Measurements from ENCODE around the gene MYO3B.
"Not testable (repeated sequence)": the region's sequence is repeated elsewhere in the genome, so short reads cannot be mapped to it uniquely, and the experiment has no call there.

Gene MYO3B

DNA sequence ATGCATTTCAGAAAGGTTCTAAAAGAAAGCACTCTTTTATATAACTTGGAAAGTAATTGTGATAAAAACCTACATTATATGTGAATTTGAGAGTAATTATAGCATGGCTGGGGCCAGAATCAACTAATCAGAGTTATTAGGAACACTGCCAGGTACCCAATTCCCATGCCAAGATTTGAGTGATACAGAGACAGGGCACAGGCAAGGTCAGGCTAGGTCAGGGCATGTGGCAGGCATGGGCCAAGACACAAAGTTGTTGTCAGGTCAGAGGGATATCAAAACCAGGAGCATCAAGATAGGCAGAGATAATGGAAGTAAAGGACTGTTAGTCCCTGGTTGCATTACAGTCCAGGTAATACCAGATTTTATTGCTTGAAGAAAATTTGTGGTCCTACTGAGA, 87.4 kb downstream of the MYO3B start:
- DNase-seq: no peak

DNA sequence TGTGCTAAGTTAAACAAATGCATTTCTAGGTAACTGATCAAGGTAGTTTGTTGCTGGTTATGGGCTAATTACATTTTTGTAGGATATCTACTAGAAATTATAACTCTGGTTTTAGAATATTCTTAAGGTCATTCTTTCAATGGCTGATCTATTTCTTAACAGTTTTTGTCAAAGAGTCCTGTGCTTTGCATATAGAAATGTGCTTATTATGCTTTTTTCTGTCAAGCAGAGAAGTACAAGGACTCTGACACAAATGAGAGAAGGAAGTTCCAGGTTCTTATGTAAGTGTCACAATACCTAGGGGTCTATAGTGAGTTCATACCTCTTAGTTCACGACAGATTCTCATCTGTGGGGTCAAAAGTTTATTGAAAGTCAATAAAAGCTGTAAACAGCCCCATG, 88.4 kb downstream of the MYO3B start:
- DNase-seq: no peak

DNA sequence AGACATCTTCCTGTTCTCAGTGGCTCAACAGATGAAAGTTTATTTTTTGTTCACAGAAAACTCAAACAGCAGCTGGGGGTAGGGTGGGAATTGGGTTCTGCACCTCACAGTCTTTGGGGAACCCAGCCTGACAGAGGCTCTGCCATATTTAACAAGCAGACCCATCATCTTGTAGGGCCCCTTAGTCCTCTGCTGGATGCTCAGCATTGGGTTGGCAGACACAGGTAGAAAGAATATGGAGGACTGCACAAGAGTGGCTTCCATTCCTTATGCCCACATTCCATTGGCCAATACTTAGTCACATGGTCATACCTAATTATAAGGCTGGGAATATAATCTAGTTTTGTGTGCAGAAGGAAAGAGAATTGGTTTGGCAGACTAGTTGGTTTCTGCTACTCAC, 89.1 kb downstream of the MYO3B start:
- DNase-seq: no peak

DNA sequence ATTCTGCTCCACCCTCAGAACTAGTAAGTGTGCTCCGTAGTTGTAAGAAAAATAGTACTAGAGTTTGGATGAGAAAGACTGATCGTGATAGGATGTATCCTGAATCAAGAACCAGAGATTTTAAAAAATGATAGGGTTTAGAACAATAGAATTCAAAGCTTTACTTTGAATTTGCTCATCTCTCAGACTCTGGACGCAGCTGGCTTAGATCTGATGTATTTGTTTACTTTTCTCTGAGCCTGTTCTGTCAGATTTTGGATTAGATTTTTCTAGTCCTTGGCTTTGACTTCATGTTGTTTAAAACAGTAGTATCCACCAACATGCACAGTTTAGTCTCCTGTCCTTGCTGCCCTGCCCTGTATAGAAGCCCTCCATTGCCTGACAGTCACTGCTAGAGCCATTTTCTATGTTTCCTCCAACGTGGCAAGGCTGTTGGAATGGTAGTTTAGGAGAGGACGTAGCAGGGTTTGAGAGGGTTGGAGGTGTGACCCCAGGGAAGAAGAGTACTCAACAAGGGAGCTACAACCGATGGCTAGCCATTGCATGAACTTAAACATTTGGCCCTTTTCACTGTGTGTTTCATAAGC, 92.4 kb downstream of the MYO3B start:
- DNase-seq: no peak

DNA sequence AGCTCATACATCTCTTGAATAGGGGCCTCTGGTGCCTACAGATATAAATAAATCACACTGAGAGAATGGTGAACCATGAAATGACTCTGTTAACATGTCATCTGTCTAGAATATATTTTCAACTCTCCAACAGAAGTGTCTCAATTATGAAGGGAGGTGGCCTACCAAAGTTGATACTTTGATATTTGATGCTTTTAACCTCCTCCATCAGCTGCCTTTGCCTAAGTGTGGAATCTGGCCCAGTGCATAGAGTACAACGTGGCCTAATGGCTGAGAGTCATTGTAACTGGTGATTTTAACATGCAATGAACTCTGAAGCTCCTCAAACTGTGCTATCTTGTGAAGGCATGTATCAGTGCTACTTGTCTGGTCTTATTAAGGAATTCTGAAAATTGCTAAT, 93.4 kb downstream of the MYO3B start:
- DNase-seq: no peak

DNA sequence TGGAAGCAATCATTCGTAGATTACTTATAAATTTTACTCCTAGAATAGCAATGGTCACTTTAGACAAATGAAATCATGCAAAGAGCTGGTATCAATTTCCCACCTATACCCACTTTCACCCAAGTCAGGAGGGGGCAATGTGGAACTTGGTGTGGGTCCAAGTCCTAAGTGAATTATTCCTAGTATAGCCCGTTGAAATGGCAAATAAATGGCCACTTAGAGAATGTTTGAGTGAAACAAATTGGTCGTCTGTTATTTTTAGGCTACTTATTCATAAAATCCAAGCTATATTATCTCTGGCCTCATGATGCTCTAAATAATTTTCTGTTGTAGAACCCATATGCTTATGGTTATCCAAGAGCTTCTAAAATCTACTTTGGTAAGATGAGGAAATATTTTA, 98.1 kb downstream of the MYO3B start:
- no peak for DNase-seq

DNA sequence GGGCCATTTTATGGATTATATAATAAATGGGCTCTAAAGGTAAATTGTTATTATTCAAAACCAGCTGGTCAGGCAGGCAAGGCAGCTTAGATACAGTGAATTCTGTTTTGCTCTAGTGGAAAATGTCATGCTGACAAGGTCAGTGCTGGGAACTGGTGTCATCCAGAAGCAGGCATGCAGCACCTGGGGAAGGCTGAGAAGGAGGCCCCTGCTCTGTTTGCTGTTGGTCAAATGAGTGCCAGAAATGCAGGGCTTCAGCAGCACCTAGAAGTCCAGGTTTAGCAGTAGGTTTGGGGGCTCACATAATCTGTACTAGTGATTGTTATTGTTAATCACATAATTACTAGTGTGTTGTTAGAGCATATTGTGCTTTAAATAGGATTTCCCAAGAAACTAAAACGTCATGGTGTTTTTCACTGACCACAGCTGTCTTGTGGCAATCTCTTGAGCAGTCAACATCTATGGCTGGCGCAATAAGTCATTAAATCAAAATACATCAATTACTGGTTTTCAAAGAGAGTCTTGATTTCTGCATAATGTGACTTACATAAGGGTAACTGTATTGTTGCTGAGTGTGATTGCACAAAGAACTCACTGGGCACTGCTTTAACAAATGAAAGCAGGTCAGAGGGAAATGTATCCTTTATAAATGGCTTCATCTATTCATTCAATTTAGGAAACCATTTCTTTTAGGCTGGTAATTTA, 99.1 kb downstream of the MYO3B start:
- DNase-seq: no peak

DNA sequence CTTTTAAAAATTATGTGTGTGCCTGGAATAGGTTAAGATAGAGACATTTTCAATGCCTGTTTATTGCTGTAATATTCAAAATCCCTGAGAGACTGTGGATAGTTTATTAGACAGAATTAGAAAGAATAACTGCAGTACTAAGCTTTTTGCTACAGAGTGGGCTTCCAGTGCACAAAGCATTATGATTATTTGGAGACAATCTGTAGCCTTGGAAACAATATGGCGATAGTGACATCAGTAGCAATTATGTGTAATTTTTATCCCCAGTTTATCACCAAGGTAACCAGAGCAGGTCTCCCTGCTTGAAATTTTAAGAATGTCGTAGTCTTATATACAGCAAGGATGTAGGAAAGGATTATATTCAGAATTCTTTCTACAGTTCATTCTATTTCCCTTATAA, 100.0 kb downstream of the MYO3B start:
- no peak for DNase-seq

DNA sequence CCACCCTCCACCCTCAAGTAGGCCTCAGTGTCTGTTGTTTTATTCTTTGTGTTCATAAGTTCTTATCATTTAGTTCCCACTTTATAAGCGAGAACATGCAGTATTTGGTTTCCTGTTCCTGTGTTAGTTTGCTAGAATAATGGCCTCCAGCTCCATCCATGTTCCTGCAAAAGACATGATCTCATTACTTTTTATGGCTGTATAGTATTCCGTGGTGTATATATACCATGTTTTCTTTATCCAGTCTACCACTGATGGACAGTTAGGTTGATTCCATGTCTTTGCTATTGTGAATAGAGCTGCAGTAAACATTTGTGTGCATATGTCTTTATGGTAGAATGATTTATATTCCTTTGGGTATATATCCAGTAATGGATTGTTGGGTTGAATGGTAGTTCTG, 101.7 kb downstream of the MYO3B start:
- DNase-seq: not testable (repeated sequence)

DNA sequence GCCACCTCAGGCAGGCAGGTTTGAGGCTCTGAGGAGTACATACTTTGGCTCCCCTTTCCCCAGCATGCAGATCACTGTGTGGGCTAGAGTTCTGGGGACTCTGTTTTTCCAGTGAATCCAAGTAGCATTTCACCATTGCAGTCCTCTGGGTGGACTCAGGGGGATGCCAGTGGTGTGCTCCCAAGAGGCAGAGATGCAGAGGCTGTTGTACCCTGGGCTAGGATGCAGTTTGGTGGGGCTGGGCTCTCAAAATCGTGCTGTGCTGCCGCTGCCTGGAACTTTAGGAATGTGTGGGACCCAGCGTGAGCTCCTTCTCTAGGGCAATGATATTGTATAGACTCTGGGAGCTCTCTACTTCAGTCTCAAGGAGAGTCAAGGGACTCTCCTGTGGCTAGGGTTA, 104.9 kb downstream of the MYO3B start:
- DNase-seq: no peak

DNA sequence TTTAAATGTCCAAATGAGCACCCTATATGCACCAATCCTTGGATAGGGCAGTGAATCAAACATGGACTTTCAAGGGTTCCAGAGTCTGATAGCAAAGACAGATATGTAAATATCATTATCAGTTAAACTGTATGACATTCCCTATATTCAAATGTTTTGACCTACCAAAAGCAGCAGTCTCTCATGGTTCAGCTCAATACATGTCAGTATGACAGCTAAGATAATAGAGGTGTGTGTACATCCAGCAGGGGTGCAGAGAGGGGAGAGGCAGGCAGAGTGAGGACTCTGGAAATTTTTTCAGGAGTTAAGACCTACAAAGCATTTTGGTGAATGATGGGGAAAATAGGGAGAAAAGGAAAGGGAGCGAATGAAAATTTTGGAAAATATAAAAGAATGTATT, 106.3 kb downstream of the MYO3B start:
- DNase-seq: no peak

DNA sequence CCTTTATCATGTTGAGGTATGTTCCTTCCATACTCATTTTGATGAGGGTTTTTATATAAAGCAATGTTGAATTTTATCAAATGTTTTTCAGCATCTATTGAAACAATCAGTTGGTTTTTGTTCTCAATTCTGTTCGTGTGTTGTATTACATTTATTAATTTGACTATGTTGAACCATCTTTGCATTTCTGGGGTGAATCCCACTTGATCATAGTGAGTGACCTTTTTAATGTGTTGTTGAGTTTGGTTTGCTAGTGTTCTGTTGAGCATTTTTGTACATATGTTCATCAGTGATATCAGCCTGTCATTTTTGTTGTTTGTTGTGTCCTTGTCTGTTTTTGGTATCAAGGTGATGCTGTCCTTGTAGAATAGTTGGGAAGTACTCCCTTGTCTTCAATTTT, 110.9 kb downstream of the MYO3B start:
- DNase-seq: no peak

DNA sequence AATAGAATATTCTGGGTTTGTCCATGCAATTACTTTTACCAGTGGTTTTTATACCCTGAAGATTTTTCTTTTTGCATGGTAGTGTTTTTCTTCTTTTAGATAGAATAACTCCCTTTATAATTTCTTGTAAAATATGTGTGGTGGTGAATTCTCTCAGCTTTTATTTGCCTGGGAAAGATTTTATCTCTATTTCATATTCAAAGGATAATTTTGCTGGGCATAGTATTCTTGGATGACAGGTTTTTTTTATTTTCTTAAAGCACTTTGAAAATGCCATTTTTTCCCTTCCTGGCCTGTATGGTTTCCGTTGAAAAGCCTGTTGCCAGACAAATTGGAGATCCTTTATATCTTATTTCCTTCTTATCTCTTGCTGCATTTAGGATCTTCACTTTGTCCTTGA, 113.5 kb downstream of the MYO3B start:
- no peak for DNase-seq

DNA sequence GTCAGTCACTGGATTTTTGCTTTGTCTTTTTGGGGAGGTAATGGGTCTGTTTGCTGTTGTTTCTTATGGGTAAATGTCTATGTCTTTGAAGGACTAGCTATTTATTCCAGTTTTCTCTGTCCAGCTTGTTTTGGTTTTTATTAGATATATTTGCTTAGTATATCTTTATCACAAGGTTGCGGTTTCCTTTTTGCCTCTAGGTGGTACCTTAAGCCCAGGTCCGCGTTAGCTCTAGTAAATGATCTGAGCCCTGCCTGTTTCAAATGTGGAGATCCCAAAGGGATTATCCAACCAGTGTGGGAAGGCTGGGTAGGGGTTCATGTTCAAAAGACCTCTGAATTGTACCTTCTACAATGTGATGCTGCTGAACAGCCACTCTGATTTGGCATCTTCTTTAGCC, 114.5 kb downstream of the MYO3B start:
- no peak for DNase-seq

DNA sequence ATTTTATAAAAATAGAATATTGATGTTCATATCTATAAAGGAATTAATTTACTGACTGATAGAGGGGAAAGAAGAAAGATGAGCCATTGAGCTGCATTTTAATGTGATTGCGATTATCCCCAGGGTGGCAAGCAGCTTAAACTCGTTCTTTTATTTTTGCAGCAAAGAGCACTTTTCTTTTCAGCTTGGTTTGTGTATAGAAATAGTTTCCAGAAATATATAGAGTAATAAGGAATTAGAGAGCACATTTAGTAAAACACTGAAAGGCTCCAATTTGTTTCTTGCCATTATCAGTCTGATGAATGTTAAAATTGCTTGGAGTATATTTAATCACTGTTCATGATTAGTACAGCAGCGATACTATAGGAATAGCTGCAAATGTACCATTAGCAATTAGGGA, 119.5 kb downstream of the MYO3B start:
- DNase-seq: no peak

DNA sequence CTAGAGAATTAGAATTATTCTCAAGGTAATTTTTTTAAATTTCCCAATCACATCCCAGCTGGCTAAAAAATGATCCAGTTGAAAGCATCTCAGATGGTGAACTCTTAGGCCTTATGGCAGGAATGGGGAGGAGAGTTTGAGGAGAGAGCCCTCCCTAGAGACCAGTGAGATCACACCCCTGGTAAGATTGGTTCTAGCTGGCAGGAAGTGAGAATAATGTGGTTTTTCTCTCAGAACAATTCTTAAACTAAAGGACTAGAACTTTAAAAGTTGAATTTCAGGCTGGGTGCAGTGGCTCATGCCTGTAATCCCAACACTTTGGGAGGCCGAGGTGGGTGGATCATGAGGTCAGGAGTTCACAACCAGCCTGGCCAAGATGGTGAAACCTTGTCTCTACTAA, 120.2 kb downstream of the MYO3B start:
- no peak for DNase-seq

DNA sequence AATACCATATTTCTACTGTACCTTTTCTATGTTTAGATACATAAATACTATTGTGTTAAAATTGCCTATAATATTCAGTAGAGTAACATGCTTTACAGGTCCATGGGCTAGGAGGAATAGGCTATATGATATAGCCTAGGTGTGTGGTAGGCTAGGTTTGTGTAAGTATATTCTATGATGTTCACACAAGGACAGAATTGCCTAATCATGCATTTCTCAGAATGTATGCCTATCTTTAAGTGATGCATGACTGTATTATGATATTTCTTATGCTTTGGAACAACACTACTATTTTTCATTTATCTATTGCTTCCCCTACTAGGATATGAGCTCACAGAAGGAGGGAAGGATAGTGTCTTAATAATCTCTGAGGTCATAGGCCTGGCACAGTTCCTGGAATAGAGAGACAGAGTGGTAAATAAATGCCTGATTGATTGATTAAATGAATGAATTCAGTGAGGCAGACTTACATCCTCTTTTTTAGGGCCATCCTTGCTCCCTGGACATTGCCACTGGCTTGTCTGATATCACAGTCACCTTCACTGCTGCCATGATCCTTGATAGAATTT, 121.0 kb downstream of the MYO3B start:
- DNase-seq: no peak

DNA sequence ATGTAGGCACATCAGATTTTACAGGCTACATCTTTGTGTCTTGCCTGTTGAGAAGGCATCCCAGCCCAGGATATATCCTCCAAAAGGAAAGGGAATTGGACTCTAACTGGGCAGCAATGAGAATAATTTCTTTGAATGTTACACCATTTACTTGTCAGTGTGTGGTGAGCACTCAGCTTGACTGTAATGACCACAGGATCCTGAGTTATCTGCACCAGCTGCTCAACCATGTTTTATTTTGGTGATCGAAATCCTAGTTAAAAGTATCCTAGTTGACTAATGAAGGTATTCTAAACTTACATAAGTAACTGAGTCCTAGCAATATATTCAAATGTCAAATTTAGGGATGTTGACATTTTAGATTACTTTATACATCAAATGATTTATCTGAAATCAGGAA, 123.0 kb downstream of the MYO3B start:
- no peak for DNase-seq

DNA sequence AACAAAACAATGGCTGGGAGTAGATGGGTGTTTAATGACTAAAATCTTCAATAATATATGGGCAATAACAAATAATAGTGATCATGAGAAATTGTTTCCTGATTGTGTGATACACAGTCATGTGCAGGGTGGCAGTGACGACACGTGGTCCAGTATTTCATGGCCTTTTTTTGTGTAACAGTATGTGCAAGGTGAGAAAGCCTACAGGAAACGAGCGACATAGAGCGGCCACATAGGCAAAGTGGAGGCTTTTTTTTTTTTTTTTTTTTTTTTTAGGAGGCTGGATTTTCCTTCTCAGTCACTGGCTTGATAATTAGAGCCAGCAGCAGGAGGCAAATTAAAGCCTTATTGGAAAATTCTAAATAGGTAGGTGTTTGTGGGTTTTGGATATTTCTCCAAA, 123.7 kb downstream of the MYO3B start:
- DNase-seq: no peak

DNA sequence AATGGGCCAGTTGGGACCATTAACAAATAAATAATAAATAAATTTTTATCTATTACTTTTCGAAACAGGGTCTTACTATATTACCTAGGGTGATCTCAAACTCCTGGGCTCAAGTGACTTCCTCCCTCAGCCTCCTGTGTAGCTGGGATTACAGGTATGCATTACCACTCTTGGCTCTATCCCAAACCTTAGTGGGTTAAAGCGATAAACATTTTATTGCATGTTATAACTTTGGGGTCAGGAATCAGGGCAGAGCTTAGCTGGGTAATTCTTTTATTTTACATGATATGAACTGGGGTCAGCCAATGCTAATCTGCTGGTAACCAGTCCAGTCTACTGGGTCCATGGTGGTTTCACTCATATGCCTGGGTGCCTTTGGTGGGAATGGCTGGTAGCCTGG, 127.8 kb downstream of the MYO3B start:
- no peak for DNase-seq

DNA sequence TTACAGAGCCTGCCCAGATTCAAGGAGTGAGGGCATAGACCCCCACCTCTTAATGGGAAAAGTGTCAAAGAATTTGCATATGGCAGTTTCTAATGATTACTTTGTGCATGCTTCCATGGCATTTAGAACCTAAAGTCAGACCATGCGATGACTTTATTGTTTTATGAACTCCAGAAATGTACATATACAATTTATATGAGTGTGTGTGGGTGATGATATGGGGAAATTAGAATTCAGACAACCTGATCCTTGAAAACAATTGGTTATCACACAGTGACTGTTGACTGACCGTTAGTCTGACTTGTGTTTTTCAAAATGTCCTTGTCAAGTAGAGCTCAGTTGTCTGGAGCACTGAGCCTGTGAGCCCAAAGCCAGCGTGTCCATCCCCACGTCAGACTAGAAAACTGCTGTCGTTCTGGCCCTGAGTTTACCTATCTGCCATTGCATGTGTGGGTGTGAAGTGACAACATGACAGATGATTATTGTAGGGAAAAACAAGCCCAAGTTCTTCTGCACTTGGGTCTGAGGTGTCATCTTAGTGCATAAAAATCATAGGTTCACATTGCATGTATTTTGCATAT, 128.4 kb downstream of the MYO3B start:
- DNase-seq: no peak

DNA sequence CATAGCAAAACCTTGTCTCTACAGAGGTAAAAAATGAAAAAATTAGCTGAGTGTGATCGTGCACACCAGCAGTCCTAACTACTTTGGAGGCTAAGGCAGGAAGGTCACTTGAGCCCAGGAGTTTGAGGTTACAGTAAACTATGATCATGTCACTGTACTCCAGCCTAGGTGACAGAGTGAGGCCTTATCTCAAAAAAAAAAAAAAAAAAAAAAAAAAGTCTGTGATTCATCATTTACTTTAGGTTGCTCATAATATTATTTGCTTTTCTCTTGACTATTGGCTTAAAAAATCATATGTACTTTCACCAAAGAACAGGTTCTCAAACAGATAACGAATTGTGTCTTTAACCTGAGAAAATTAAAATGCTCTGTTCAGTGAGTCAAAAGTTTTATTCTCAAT, 129.1 kb downstream of the MYO3B start:
- DNase-seq: no peak

DNA sequence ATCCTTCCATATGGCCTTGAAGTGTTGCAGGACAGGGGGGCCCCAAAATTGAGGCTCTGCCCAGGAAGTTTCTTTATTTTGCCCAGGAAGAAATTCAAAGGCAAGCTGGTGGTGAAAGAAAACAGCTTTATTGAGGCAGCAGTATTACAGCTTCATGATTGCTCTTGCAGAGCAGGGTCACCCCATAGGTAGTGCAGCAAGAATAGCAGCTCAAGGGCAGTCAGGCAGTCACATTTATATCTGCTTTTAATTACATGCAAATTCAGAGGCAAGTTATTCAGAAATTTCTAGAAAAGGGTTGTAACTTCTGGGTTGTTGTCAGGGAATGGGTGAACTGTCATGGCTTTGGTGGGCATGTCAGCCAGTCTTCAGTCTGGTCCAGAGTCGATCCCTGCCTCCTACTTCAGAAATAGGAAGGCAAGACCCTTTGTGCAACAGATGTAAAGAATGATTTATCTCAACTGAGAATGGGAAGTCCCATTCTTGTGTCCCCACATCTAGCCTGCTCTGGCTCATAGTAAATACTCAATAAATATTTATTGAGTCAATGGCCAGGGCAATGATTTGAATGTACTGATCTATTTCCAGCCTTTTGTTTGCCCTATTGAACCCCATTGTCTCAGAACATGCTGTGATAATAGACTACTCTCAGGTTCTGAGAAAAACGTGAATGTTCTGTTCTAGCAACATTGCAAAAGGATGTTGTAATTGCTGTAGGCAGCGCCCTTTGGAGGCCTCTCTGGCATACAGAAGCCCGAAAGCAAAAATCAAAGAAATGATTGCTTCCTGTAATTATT, 129.8 kb downstream of the MYO3B start:
- no peak for DNase-seq

All from activated naive CD4-positive, alpha-beta T cell treated with Interleukin-2 at 50 U/mL for 16 hours (primary cell).